HG03432 (cell line): ENCODE results near the gene ZNF431.
"Not testable (repeated sequence)": the region's sequence is repeated elsewhere in the genome, so short reads cannot be mapped to it uniquely, and the experiment has no call there.

Experiments used
- ATAC-seq: cut with Tn5 transposase; IDR thresholded peaks from one replicate; pipeline ENCODE4 v1.9.1; 2021; ENCODE audit warnings: mild to moderate bottlenecking, moderate library complexity; ENCODE audit not compliant: unreplicated experiment

Gene ZNF431

DNA sequence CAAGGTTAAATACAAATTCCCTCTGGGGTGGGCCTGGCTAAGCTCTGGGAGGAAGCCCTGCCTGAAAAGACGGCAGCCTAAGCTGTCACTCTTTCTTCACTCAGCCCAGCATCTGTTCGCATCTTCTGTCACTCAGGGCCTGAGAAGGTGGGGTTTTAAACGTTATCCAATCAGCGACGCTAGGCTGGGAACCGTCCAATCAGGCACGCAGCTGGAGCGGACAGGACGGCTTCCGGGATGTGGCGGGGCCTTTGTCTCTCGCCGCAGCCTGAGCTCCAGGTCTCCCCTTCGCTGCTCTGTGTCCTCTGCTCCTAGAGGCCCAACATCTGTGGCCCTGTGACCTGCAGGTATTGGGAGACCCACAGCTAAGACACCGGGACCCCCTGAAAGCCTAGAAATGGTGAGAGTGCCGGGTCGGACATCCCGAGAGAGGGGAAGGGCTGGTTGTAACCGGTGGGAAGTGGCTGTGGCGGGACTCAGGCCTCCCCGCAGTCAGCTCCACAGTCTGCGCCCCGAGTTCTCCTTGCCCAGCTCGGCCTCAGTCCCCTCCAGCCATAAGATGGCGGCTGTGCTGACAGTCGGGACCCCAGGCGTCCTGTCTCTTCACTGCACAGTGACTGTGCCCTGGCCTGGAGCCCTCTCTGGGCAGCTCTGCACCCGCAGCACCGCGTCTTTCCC, at the start of gene ZNF431:
TSS of gene ZNF431 (plus strand) at position 254 of the 678 bp plus-strand sequence. CDS start at position 398, 144 bp downstream.
- peak; percentile 99 for ATAC-seq

DNA sequence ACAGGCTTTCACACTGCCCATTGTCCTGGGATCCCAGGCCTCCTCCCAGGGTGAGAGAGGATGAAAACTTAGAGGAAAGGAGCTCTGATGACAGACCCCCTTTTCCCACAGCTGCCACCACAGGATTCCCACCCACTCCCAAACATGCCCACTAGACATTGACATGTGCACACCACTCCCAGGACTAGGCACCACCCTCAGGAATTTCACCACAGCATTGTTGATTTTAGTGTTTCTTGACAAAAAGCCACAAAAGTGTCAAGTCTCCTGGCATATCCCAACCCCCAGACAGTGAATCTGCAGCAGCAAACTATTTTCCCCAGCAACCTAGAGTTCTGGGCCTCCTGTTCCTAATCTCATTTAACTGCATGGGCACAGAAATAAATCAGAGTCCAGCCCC, 49.7 kb upstream of the ZNF431 start:
- ATAC-seq = no peak

DNA sequence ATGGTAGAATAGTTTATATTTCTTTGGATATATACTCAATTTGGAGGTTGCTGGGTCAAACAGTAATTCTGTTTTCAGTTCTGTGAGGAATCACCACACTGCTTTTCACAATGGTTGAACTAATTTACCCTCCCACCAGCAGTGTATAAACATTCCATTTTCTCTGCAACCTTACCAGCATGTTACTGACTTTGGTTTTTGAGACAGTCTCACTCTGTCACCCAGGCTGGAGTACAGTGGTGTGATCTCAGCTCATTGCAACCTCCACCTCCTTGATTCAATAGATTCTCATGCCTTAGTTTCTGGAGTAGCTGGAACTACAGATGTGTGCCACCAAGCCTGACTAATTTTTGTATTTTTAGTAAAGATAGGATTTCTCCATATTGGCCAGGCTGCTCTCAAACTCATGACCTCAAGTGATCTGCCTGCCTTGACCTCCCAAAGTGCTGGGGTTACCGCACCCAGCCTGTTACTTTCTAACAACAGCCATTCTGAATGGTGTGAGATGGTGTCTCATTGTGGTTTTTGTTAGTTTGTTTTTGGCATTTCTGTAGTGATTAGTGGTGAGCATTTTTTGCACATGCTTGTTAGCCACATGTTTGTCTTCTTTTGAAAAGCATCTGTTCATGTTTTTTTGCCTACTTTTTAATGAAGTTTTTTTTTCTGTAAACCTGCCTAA, 47.4 kb upstream of the ZNF431 start:
- ATAC-seq = no peak

DNA sequence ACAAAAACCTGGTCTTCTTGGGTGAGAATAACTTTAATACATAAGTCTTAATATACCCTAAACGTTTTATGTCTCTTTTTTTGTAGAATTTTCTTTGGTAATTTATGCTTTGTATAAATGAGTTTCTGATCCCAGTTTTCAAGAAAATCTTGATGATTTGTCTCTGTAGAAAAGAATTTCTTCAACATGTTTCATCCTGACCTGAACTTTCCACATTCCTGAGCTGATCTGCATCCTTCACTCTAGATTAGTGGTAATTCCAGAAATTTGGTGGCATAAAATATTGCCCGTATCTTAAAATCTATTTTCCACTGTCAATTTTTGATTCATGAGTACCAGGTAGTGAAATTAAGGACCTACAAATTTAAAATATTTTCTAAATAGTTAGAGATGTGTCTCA, 43.5 kb upstream of the ZNF431 start:
- ATAC-seq = no peak

DNA sequence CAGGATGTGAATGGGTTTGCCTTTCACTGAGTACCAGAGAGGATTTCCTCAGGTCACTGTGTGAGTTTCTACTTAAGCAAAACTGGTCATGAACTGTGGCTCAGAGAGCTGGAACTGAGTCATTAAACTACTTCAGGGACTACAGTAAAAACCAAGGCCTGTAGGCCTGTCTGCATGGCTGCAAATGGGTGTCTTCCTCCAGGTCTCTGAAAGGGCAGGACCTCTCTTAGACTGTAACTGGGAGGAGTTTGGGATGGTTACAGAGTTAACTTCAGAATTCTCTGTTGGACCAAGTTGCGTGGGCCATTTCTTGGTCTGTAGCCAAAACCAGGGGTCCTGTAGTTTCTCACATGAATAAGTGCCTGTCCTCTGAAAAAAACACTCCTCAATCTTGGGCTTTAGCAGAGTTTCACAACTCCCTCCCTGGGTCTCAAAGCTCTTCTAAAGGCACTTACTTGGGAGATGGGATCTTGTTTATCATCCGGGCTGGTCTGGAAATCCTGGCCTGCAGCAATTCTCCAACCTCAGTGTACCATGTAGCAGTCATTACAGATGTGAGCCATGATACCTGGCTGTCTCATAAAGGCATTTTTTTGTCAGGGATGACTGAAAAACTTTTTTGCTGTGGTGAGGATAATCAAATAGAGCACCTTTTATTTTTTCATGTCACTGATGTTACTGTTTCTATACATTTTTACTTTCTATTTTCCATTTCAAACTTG, 40.2 kb upstream of the ZNF431 start:
- ATAC-seq = no peak

DNA sequence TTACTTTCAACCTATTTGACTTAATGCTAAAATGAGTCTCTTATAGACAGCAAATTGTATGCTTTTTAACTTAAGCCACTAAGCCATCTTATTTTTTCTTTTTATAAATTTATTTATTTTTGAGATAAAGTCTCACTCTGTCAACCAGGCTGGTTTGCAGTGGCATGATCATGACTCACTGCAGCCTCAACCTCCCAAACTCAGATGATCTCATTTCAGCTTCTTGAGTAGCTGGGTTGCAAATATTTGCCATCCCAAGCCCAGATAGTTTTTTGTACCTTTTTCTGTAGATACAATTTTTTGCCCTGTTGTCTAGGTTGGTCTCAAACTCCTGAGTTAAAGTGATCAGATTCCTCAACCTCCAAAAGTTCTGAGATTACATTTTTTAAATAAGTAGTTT, 32.7 kb upstream of the ZNF431 start:
- ATAC-seq = no peak

DNA sequence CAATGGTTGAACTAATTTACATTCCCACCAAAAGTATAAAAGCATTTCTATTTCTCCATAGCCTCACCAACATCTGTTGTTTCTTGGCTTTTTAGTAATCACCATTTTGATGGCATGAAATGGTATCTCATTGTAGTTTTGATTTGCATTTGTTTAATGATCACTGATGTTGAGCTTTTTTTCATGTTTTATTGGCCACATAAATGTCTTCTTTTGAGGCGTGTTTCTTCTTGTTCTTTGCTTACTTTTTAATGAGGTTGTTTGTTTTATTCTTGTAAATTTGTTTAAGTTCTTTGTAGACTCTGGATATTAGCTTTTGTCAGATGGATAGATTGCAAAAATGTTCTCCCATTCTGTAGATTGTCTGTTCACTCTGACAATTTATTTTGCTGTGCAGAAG, 31.7 kb upstream of the ZNF431 start:
- no peak for ATAC-seq

DNA sequence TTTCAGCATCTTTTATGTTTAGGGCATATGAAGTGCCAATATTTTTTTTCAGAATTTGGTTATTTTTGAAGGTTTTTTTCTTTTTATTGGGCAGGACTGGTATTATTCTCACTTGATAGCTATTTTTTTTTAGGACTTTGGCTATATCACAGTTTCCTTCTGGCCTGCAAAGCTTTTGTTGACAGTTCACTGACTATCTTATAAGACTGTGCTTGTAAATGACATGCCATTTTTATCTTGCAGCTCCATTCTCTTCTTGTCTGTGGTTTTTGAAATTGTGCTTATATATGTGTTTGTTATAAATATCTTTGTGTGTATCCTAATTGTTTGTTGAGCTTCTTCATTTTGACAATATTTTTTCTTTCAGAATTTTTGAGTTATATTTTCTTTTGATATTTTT, 26.4 kb upstream of the ZNF431 start:
- ATAC-seq = no peak

DNA sequence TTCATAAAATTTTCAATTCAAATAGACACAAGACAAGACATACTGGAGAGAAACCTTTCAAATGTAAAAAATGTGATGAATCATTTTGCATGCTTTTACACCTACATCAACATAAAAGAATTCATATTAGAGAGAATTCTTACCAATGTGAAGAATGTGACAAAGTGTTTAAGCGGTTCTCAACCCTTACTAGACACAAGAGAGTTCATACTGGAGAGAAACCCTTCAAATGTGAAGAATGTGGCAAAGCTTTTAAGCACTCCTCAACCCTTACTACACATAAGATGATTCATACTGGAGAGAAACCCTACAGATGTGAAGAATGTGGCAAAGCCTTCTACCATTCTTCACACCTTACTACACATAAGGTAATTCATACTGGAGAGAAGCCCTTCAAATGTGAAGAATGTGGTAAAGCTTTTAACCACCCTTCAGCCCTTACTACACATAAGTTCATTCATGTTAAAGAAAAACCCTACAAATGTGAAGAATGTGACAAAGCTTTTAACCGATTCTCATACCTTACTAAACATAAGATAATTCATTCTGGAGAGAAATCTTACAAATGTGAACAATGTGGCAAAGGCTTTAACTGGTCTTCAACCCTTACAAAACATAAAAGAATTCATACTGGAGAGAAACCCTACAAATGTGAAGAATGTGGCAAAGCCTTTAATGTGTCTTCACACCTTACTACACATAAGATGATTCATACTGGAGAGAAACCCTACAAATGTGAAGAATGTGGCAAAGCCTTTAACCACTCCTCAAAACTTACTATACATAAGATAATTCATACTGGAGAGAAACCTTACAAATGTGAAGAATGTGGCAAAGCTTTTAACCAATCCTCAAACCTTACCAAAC, 24.6 kb upstream of the ZNF431 start:
- no peak for ATAC-seq

DNA sequence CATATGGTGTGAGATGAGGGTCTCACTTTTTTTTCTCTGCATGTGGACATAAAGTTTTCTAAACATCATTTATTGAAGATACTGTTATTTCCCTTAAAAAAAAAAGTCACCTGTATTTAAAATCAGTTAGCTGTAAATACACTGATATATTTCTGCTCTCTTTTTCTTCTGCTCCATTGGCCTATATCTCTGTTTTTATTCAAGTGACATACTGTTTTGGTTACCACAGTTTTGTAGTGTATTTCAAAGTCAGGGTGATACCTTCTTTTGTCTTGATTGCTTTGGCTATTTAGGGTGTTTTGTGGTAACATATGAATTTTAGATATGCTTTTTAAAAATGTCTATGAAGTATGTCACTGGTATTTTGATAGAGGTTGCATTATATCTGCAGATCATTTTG, 15.8 kb upstream of the ZNF431 start:
- no peak for ATAC-seq

DNA sequence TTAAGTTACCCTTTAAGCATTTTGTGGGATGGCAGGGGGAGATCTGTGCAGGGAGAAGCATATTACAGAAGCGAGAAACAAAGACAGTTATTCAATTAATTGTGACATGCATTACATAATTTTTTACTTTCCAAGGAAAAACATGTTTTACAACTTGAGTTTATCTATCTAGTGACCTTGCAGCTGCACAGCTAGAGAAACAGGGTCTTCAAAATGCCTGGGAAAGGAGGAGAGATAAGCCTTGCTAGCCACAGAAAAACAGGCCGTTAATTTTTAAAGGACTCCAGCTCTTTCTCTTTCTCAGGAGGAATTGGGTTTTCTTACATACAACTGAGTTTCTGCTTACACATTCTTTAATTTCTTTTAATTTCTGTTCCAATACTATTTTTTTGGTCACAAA, 14.8 kb upstream of the ZNF431 start:
- ATAC-seq = no peak

DNA sequence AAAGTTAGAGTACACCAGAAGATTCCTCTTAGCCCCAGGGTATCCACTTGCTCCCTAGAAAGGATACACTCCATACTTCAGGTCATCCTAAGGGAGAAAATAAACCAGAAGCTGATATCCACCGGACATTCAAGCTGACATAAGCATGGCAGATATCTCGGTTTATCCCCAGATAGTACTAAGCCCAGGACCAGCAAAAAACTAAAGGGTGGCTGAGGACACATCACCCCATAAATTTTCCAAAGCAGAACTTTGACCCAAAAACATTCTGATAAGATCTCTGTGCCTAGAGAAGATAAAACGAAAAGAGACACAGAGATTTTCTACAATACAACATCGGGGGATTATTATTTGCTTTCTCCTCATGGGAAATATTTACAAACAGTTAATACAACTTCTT, 13.9 kb upstream of the ZNF431 start:
- ATAC-seq = no peak

DNA sequence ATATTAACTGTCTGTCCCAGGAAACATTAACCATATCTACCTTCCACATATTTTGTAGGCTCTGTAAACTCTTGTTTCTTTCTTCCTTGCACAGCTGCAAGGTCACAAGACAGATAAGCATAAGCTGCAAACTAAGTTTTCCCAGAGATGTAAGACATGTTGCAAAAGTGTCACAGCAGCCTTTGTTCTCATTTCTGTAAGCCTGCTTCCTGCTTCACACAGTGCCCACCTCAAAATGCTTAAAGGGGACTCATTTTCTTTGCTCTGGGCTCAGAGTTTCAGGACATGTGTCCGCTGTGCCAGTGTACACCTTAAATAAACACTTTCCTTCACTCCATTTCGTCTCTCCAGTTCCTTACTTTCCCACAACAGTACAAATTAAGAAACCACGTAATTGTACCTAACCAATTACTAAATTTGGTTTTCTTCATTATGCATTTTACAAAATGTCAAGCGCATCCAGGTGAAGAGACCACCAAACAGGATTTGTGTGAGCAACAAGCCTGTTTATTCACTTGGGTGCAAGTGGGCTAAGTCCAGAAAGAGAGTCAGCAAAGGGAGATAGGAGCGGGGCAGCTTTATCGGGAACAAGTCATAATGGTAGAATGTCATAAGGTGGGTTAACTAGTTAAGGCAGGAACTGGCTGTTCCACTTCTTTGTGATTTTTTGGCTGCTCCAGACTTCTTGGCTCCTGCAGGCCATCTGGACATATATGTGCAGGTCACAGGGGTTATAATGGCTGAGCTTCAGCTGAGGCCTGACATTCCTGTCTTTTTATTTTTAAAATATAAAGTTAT, 12.7 kb upstream of the ZNF431 start:
- no peak for ATAC-seq

DNA sequence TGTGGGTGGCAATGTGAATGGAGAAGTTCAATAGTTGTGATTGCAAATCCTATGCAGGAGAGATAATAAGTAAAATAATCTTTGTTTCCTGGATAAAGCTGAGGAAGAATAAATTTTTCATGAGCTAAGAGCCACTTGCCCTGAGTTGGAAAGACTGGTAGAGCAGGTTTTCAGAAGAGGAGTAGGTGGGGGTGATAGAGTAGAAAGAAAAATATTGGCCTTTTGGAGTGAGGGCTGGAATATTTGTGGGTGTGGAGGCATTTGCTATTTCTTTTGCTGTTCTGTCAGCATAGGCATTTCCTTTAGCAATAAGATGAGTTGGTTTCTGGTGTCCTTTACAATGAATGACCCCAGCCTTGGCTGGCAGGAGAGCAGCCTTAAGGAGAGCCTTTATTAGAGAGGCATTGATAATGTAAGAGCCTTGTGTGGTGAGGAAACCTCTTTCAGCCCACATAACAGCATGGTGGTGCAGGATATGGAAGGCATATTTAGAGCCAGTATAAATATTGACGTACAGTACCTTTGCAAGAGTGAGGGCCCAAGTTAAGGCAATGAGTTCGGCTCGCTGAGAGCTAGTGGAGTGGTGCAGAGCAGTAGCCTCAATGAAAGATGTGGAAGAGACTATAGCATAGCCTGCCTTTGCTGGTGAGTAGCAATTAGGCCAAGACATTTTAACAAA, 11.6 kb upstream of the ZNF431 start:
- ATAC-seq = no peak

DNA sequence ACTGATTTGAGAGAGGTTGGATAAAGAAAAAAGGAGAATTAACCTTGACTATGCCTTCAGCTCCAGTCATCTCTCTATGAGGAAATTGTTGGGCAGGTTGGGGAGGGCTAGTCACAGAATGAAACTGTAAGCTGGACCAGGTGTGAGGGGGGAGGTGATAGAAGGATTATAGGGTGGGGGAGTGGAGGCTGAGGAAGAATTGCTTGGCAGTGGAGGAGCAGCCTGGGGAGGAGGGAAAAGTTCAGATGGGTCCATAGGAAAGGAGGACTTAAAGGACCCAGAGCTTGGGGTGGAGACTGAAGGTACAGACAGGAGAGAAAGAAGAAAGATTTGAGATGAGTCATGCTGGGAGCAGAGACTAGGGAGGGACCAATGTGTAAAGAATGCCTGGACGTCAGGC, 8.2 kb upstream of the ZNF431 start:
- no peak for ATAC-seq

DNA sequence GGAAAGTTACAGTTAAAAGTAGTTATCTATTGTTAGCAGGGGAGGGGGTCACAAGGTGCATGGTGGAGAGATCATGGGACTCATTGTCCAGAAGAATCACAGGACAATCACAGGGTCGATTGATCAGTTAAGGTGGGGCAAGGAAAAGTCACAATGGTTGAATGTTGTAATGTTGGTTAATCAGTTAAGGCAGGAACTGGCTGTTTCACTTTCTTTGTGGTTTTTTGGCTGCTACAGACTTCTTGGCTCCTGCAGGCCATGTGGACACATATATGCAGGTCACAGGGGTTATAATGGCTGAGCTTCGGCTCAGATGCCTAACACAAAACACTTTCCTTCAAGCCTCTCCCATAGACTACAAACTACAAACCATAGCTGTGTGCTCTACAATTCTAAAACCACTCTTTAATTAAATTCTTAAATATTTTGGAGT, 6.9 kb upstream of the ZNF431 start:
- no peak for ATAC-seq

DNA sequence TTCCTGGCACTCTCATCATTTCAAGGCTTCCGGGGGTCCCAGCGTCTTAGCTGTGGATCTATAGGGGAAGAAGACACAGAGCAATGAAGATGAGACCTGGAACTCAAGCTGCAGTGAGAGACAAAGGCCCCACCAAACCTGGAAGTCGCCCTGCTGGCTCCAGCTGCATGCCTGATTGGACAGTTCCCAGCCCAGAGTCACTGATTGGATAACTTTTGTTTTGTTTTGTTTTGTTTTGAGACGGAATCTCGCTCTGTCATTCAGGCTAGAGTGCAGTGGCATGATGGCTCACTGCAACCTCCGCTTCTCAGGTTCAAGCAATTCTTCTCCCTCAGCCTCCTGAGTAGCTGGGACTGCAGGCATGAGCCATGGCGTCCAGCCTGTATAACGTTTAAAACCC, 6.4 kb upstream of the ZNF431 start:
- no peak for ATAC-seq

DNA sequence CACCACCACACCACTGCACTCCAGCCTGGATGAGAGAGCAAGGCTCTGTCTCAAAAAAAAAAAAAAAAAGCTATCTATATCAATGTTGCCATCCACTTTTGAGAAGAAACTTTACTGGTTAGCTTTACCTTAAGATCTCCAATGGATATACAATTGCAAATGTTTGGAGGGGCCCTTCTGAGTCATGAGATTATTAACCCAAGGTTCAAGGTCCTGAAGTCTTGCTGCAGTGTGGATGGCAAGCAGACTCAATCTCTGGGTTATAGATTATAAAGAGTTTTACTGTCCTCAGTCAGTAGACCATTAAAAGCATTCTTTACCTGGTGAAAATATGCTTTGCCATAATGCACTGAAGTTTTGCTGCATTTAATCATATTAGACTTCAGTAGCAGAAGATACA, 3.7 kb upstream of the ZNF431 start:
- ATAC-seq = no peak

DNA sequence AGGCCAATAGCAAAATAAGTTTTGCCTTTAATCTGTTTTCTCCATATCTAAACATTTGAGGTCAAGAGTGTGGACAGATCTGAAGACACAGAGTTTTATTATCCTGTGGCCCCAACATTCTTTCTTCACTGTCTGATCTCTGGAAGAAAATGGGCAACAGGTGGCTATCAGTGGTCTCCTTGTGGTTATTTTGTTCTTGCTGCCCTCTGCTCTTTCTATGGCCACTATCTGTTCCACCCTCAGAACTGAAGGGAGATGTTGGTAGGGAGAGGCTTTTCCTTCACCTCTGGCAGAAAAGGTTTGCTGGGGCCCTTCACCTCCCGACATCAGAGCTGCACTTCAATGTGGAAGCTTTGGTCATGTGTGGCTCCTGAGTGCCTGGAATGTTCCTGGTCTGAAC, 834 bp upstream of the ZNF431 start:
- not testable (repeated sequence) for ATAC-seq

DNA sequence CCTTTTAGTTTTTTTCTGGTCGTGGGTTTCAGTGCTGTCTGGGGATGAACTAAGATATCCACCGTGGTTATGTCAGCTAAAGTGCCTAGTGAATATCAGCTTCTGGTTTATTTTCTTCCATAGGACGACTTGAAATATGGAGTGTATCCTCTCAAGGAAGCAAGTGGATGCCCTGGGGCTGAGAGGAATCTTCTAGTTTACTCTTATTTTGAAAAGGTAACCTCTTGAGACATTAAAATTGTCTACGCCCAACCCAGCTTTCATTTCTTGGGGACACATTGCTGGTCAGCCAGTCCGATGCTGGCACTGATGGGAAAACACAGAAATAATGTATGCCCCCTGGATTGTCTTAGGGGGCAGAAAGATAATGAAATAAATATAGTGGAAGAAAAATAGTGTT, 1.6 kb downstream of the ZNF431 start:
- ATAC-seq = no peak
